Measurements from ENCODE around the gene WWOX.

WWOX gene

DNA sequence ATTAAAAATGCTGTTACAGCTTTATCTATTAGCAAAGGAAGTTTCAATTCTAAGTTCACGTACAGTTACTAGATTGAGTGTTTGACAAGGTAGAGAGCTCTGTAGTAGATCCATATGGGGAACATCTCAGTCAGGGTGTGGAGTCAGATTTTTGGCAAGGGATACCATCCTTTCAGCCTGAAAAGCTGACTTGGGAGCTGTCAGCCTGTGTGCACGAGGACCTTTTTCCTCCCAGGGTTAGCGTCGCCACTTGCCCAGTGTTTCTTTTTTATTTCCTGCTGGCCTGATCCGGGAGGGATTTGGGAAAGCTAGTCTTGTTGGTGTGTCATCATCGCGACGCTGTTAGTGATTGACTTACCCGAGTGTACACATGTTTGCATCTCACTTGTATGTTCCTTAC lies 29.5 kb downstream of the WWOX start:
- Histone ChIP-seq H4K5ac (ENCODE audit: low read length) (no peak overlapping the region), H3K23ac (ENCODE audit: low read length) (no peak overlapping the region), H2AK5ac (ENCODE audit: low read length) (no peak overlapping the region), H3K4me2 (ENCODE audit: low read length) (no peak overlapping the region), H3K79me2 (ENCODE audit: control insufficient read depth, insufficient read depth, low read length) (no peaks in the 10 kb centered on the region), H2BK15ac (replicated peaks; ENCODE audit: low read depth) (no peak overlapping the region), H3K9ac (ENCODE audit: low read length) (no peak overlapping the region), H3K56ac (ENCODE audit: low read length) (no peak overlapping the region), H3K18ac (ENCODE audit: low read length) (no peak overlapping the region), H3K4ac (ENCODE audit: low read depth, low read length) (no peak overlapping the region), H3K27ac (ENCODE audit: low read depth, low read length) (no peak overlapping the region), H3K27me3 (ENCODE audit: insufficient read depth, low read length, poor library complexity) (no peaks in the 10 kb centered on the region), H4K8ac (ENCODE audit: low read depth, low read length) (no peak overlapping the region), H2BK5ac (ENCODE audit: low read length) (no peak overlapping the region), H2BK120ac (ENCODE audit: low read depth, low read length) (no peak overlapping the region), H3K4me3 (ENCODE audit: low read length) (no peak overlapping the region), H3K36me3 (ENCODE audit: control insufficient read depth, insufficient read depth, low read length) (no peaks in the 10 kb centered on the region), H3K4me1 (ENCODE audit: control insufficient read depth, low read depth, low read length) (no peaks in the 10 kb centered on the region), H3K79me1 (ENCODE audit: low read length) (no peaks in the 10 kb centered on the region)
- no peak for DNase-seq
- no CpG with 5 or more reads among the region's 9 CpGs for WGBS (ENCODE audit: extremely low coverage, insufficient coverage, low lambda C conversion rate)

DNA sequence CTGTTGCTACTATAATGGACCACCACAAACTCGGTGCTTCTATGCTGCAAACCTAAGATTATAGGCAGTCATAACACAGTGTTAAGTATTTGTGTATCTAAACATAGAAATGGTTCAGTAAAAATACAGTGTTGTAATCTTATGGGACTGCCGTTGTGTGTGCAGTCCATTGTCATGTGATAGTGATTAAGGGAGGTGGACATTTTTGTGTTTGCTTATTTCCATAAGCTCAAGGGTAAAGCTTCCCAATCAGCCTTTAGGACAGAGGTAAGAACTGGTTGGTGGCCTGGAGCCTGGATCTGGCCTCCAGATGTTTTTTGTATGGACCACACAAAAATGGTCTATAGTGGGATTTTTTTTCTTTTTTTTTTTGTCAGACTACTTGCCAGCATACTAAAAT lies 29.9 kb downstream of the WWOX start:
- Histone ChIP-seq H3K18ac (ENCODE audit: low read length) (no peak overlapping the region), H3K79me1 (ENCODE audit: low read length) (no peaks in the 10 kb centered on the region), H3K9ac (ENCODE audit: low read length) (no peak overlapping the region), H3K4me3 (ENCODE audit: low read length) (no peak overlapping the region), H3K27ac (ENCODE audit: low read depth, low read length) (no peak overlapping the region), H4K5ac (ENCODE audit: low read length) (no peak overlapping the region), H2BK120ac (ENCODE audit: low read depth, low read length) (no peak overlapping the region), H3K4ac (ENCODE audit: low read depth, low read length) (no peak overlapping the region), H3K4me1 (ENCODE audit: control insufficient read depth, low read depth, low read length) (no peaks in the 10 kb centered on the region), H3K79me2 (ENCODE audit: control insufficient read depth, insufficient read depth, low read length) (no peaks in the 10 kb centered on the region), H3K36me3 (ENCODE audit: control insufficient read depth, insufficient read depth, low read length) (no peaks in the 10 kb centered on the region), H3K4me2 (ENCODE audit: low read length) (no peak overlapping the region), H2AK5ac (ENCODE audit: low read length) (no peak overlapping the region), H3K27me3 (ENCODE audit: insufficient read depth, low read length, poor library complexity) (no peaks in the 10 kb centered on the region), H2BK5ac (ENCODE audit: low read length) (no peak overlapping the region), H4K8ac (ENCODE audit: low read depth, low read length) (no peak overlapping the region), H3K23ac (ENCODE audit: low read length) (no peak overlapping the region), H2BK15ac (replicated peaks; ENCODE audit: low read depth) (no peak overlapping the region), H3K56ac (ENCODE audit: low read length) (no peak overlapping the region)
- no peak for DNase-seq
- no CpG with 5 or more reads among the region's 2 CpGs for WGBS (ENCODE audit: extremely low coverage, insufficient coverage, low lambda C conversion rate)

DNA sequence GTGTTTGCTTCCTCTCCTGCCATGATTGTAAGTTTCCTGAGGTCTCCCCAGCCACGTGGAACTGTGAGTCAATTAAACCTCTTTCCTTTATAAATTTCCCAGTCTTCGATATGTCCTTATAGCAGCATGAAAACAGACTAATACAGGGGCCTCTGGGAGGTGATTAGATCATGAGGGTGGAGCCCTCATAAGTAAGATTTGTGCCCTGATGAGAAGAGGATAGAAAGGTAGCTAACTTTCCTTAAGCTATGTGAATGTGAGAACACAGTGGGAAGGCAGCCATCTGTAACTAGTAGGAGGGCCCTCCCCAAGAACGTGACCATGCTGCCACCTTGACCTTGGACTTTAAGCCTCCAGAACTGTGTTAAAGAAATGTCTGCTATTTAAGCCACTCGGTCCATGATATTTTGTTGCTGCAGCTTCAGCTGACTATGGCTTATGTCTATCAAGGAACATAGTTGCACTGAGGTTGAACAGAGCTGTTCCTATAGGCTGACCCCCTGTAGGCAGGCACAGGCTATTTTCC lies 30.7 kb downstream of the WWOX start:
- H4K5ac ChIP-seq (ENCODE audit: low read length), result no peak overlapping the region
- DNase-seq, result no peak
- no CpG with 5 or more reads among the region's 4 CpGs for WGBS (ENCODE audit: extremely low coverage, insufficient coverage, low lambda C conversion rate)
- no peak overlapping the region for H3K4ac ChIP-seq (ENCODE audit: low read depth, low read length)
- no peak overlapping the region for H3K23ac ChIP-seq (ENCODE audit: low read length)
- H3K27me3 ChIP-seq (ENCODE audit: insufficient read depth, low read length, poor library complexity), result no peaks in the 10 kb centered on the region
- H2BK15ac ChIP-seq (replicated peaks; ENCODE audit: low read depth), result no peak overlapping the region
- no peaks in the 10 kb centered on the region for H3K4me1 ChIP-seq (ENCODE audit: control insufficient read depth, low read depth, low read length)
- no peaks in the 10 kb centered on the region for H3K36me3 ChIP-seq (ENCODE audit: control insufficient read depth, insufficient read depth, low read length)
- no peak overlapping the region for H3K4me3 ChIP-seq (ENCODE audit: low read length)
- no peak overlapping the region for H3K4me2 ChIP-seq (ENCODE audit: low read length)
- H2AK5ac ChIP-seq (ENCODE audit: low read length), result no peak overlapping the region
- H4K8ac ChIP-seq (ENCODE audit: low read depth, low read length), result no peak overlapping the region
- H2BK120ac ChIP-seq (ENCODE audit: low read depth, low read length), result no peak overlapping the region
- H3K9ac ChIP-seq (ENCODE audit: low read length), result no peak overlapping the region
- H3K79me1 ChIP-seq (ENCODE audit: low read length), result no peaks in the 10 kb centered on the region
- no peaks in the 10 kb centered on the region for H3K79me2 ChIP-seq (ENCODE audit: control insufficient read depth, insufficient read depth, low read length)
- no peak overlapping the region for H3K56ac ChIP-seq (ENCODE audit: low read length)
- no peak overlapping the region for H3K18ac ChIP-seq (ENCODE audit: low read length)
- no peak overlapping the region for H3K27ac ChIP-seq (ENCODE audit: low read depth, low read length)
- no peak overlapping the region for H2BK5ac ChIP-seq (ENCODE audit: low read length)

DNA sequence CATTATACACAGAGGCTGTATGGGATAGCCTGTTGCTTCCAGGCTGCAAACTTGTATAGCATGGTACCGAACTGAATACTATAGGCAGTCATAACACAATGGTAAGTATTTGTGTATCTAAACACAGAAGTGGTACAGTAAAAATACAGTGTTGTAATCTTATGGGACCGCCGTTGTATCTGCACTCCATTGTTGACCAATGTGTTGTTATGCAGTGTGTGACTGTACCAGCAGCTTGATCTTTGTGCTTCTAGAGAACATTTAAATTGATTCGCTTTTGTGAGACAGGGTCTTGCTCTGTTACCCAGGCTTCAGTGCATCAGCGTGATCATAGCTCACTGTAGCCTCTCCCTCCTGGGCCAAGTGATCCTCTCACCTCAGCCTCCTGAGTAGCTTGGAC lies 31.5 kb downstream of the WWOX start:
- no CpG with 5 or more reads among the region's 5 CpGs for WGBS (ENCODE audit: extremely low coverage, insufficient coverage, low lambda C conversion rate)
- H2BK15ac ChIP-seq (replicated peaks; ENCODE audit: low read depth), result no peak overlapping the region
- H3K9ac ChIP-seq (ENCODE audit: low read length), result no peak overlapping the region

DNA sequence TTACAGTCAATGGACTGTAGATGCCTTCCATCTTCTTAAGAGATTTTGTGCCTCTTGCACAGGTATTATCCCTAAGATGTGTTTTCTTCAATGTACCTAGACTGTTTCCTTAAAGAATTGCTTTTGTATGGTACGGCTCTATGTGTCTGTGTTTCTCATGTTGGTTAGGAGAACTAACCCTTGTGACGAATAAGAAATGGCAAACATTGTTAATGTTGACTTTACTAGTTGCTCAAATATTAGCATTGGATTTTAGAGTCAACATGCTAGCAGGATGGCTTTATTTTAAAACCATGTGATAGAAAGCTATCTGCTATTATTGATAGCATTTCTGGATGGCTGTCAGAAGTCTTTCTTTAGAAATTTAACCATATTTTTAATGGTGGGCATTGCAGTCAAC lies 34.5 kb downstream of the WWOX start:
- no peaks in the 10 kb centered on the region for H3K36me3 ChIP-seq (ENCODE audit: control insufficient read depth, insufficient read depth, low read length)
- H2BK15ac ChIP-seq (replicated peaks; ENCODE audit: low read depth), result no peak overlapping the region
- no peak overlapping the region for H2AK5ac ChIP-seq (ENCODE audit: low read length)
- H3K4me1 ChIP-seq (ENCODE audit: control insufficient read depth, low read depth, low read length), result no peaks in the 10 kb centered on the region
- no peak for DNase-seq
- H3K4me3 ChIP-seq (ENCODE audit: low read length), result no peak overlapping the region
- H3K27ac ChIP-seq (ENCODE audit: low read depth, low read length), result no peak overlapping the region
- no peak overlapping the region for H3K56ac ChIP-seq (ENCODE audit: low read length)
- no peak overlapping the region for H3K18ac ChIP-seq (ENCODE audit: low read length)
- H2BK120ac ChIP-seq (ENCODE audit: low read depth, low read length), result no peak overlapping the region
- H2BK5ac ChIP-seq (ENCODE audit: low read length), result no peak overlapping the region
- no peak overlapping the region for H3K4me2 ChIP-seq (ENCODE audit: low read length)
- no peak overlapping the region for H3K9ac ChIP-seq (ENCODE audit: low read length)
- H4K5ac ChIP-seq (ENCODE audit: low read length), result no peak overlapping the region
- H3K4ac ChIP-seq (ENCODE audit: low read depth, low read length), result no peak overlapping the region
- no peak overlapping the region for H3K23ac ChIP-seq (ENCODE audit: low read length)
- H4K8ac ChIP-seq (ENCODE audit: low read depth, low read length), result no peak overlapping the region
- no peaks in the 10 kb centered on the region for H3K27me3 ChIP-seq (ENCODE audit: insufficient read depth, low read length, poor library complexity)
- H3K79me1 ChIP-seq (ENCODE audit: low read length), result no peaks in the 10 kb centered on the region
- no CpG with 5 or more reads among the region's 2 CpGs for WGBS (ENCODE audit: extremely low coverage, insufficient coverage, low lambda C conversion rate)
- H3K79me2 ChIP-seq (ENCODE audit: control insufficient read depth, insufficient read depth, low read length), result no peaks in the 10 kb centered on the region

More for the DNA sequence above, 31.5 kb downstream of the WWOX start:
- H3K4ac ChIP-seq (ENCODE audit: low read depth, low read length), result no peak overlapping the region
- H2BK5ac ChIP-seq (ENCODE audit: low read length), result no peak overlapping the region
- H2BK120ac ChIP-seq (ENCODE audit: low read depth, low read length), result no peak overlapping the region
- H3K36me3 ChIP-seq (ENCODE audit: control insufficient read depth, insufficient read depth, low read length), result no peaks in the 10 kb centered on the region
- no peaks in the 10 kb centered on the region for H3K4me1 ChIP-seq (ENCODE audit: control insufficient read depth, low read depth, low read length)
- H3K23ac ChIP-seq (ENCODE audit: low read length), result no peak overlapping the region
- H4K8ac ChIP-seq (ENCODE audit: low read depth, low read length), result no peak overlapping the region
- no peak overlapping the region for H2AK5ac ChIP-seq (ENCODE audit: low read length)
- H3K27me3 ChIP-seq (ENCODE audit: insufficient read depth, low read length, poor library complexity), result no peaks in the 10 kb centered on the region
- no peak overlapping the region for H4K5ac ChIP-seq (ENCODE audit: low read length)
- H3K18ac ChIP-seq (ENCODE audit: low read length), result no peak overlapping the region
- no peak overlapping the region for H3K27ac ChIP-seq (ENCODE audit: low read depth, low read length)
- H3K4me3 ChIP-seq (ENCODE audit: low read length), result no peak overlapping the region
- no peaks in the 10 kb centered on the region for H3K79me1 ChIP-seq (ENCODE audit: low read length)
- H3K4me2 ChIP-seq (ENCODE audit: low read length), result no peak overlapping the region
- H3K56ac ChIP-seq (ENCODE audit: low read length), result no peak overlapping the region
- H3K79me2 ChIP-seq (ENCODE audit: control insufficient read depth, insufficient read depth, low read length), result no peaks in the 10 kb centered on the region
- DNase-seq, result no peak

DNA sequence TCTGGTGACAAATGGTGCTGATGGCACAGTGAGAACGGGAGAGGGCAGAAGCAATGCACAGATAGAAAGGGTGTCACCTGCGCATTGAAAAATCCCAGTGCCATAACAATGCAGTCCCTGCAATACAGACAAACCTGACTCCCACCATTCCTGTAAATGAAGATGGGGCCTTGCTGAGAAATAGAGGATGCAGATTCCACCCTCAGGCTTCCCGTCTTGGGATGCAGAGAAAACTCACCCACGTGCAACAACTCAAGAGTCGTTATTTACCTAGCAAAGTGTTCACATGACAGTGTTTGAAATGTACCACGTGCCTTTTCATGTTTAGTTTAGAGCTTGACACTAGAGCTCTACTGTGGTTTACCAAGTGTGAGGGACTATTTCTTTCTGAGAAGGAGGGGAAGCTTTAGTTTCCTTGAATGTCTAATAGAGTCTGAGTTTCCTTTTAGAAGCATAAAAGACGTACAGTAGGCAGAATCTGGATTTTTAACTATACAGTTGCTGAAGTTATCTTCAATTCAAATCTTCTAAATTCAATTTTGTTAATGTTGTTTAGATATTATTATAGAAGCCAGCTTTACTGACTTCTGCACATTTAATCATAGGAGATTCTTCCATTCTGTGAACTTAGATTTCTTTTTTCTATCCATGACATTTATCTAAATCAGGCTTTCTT lies 35.6 kb downstream of the WWOX start:
- Histone ChIP-seq H3K4me2 (ENCODE audit: low read length) (no peak overlapping the region), H3K4me3 (ENCODE audit: low read length) (no peak overlapping the region), H3K27ac (ENCODE audit: low read depth, low read length) (no peak overlapping the region), H3K23ac (ENCODE audit: low read length) (no peak overlapping the region), H4K5ac (ENCODE audit: low read length) (no peak overlapping the region), H3K4ac (ENCODE audit: low read depth, low read length) (no peak overlapping the region), H3K79me2 (ENCODE audit: control insufficient read depth, insufficient read depth, low read length) (no peaks in the 10 kb centered on the region), H3K56ac (ENCODE audit: low read length) (no peak overlapping the region), H3K79me1 (ENCODE audit: low read length) (no peaks in the 10 kb centered on the region), H3K36me3 (ENCODE audit: control insufficient read depth, insufficient read depth, low read length) (no peaks in the 10 kb centered on the region), H3K4me1 (ENCODE audit: control insufficient read depth, low read depth, low read length) (no peaks in the 10 kb centered on the region), H2BK120ac (ENCODE audit: low read depth, low read length) (no peak overlapping the region), H3K27me3 (ENCODE audit: insufficient read depth, low read length, poor library complexity) (no peaks in the 10 kb centered on the region), H2BK15ac (replicated peaks; ENCODE audit: low read depth) (no peak overlapping the region), H4K8ac (ENCODE audit: low read depth, low read length) (no peak overlapping the region), H2BK5ac (ENCODE audit: low read length) (no peak overlapping the region), H2AK5ac (ENCODE audit: low read length) (no peak overlapping the region), H3K18ac (ENCODE audit: low read length) (no peak overlapping the region), H3K9ac (ENCODE audit: low read length) (no peak overlapping the region)
- DNase-seq, result no peak
- WGBS (ENCODE audit: extremely low coverage, insufficient coverage, low lambda C conversion rate), result no CpG with 5 or more reads among the region's 7 CpGs

All from mesendoderm (in vitro differentiated cells).